Kidney epithelial cell (primary cell): Measurements from ENCODE around the gene LRRC19. TPM values are rescaled to one million over a fixed set of nuclear protein-coding genes. Genes with fewer than 3 reads are reported as not detected.

Experiments
- DNase-seq: peaks from one replicate; pipeline ENCODE4 v3.0.0-alpha.2; 2010; ENCODE audit warnings: low read depth
- H3K27me3 ChIP-seq: 2 replicates; pipeline ENCODE4 v1.6.0; 2011; ENCODE audit warnings: low read length; ENCODE audit not compliant: control insufficient read depth, insufficient read depth
- H3K36me3 ChIP-seq: 2 replicates; pipeline ENCODE4 v1.5.1; 2011; ENCODE audit warnings: low read length; ENCODE audit not compliant: control insufficient read depth, insufficient read depth
- H3K4me3 ChIP-seq: 2 replicates; pipeline ENCODE4 v1.5.1; 2011; ENCODE audit warnings: low read depth, mild to moderate bottlenecking, control low read depth, low read length
- total RNA-seq: library from RNA; depleted of rRNA; stranded (reverse); fragments of >200 nt; gene quantifications from 2 replicates; pipeline ENCODE4 v1.2.3, GENCODE V29; 2015
- TF ChIP-seq, protein P1 (sequence below): IDR thresholded peaks from 2 replicates; pipeline ENCODE4 v1.5.1; 2011; ENCODE audit warnings: mild to moderate bottlenecking, moderate library complexity, low read length, control low read depth, inconsistent platforms; ENCODE audit not compliant: insufficient read depth, poor library complexity, severe bottlenecking

Gene LRRC19, protein sequence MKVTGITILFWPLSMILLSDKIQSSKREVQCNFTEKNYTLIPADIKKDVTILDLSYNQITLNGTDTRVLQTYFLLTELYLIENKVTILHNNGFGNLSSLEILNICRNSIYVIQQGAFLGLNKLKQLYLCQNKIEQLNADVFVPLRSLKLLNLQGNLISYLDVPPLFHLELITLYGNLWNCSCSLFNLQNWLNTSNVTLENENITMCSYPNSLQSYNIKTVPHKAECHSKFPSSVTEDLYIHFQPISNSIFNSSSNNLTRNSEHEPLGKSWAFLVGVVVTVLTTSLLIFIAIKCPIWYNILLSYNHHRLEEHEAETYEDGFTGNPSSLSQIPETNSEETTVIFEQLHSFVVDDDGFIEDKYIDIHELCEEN
- under 0.01 TPM in 1 of 2 replicates, not detected in the other for total RNA-seq

GRCh38 chr9:27005491-27005890 is at the start of gene LRRC19:
TSS of gene LRRC19 (minus strand) at chr9:27005672. CDS start at chr9:26999694, 5,978 bp downstream.
- no peak for DNase-seq
- TF ChIP-seq, protein P1, sequence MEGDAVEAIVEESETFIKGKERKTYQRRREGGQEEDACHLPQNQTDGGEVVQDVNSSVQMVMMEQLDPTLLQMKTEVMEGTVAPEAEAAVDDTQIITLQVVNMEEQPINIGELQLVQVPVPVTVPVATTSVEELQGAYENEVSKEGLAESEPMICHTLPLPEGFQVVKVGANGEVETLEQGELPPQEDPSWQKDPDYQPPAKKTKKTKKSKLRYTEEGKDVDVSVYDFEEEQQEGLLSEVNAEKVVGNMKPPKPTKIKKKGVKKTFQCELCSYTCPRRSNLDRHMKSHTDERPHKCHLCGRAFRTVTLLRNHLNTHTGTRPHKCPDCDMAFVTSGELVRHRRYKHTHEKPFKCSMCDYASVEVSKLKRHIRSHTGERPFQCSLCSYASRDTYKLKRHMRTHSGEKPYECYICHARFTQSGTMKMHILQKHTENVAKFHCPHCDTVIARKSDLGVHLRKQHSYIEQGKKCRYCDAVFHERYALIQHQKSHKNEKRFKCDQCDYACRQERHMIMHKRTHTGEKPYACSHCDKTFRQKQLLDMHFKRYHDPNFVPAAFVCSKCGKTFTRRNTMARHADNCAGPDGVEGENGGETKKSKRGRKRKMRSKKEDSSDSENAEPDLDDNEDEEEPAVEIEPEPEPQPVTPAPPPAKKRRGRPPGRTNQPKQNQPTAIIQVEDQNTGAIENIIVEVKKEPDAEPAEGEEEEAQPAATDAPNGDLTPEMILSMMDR = no peak
- Histone ChIP-seq H3K4me3 (no peak within 1 kb of the TSS), H3K36me3 (no peaks in the 10 kb centered on the region), H3K27me3 (no peaks in the 10 kb centered on the region)

- Histone ChIP-seq H3K27me3 (no peaks in the 10 kb centered on the region), H3K36me3 (no peaks in the 10 kb centered on the region), H3K4me3 (no peak overlapping the region)
- TF ChIP-seq, protein P1 = no peak
- DNase-seq = no peak
Observed at GRCh38 chr9:27054841-27055240, 49.4 kb upstream of the LRRC19 start.

- no peaks in the 10 kb centered on the region for H3K27me3 ChIP-seq
- no peaks in the 10 kb centered on the region for H3K36me3 ChIP-seq
- no peak for DNase-seq
- TF ChIP-seq, protein P1 = no peak
- H3K4me3 ChIP-seq = no peak overlapping the region
Observed at GRCh38 chr9:27054125-27054524, 48.7 kb upstream of the LRRC19 start.

DNA sequence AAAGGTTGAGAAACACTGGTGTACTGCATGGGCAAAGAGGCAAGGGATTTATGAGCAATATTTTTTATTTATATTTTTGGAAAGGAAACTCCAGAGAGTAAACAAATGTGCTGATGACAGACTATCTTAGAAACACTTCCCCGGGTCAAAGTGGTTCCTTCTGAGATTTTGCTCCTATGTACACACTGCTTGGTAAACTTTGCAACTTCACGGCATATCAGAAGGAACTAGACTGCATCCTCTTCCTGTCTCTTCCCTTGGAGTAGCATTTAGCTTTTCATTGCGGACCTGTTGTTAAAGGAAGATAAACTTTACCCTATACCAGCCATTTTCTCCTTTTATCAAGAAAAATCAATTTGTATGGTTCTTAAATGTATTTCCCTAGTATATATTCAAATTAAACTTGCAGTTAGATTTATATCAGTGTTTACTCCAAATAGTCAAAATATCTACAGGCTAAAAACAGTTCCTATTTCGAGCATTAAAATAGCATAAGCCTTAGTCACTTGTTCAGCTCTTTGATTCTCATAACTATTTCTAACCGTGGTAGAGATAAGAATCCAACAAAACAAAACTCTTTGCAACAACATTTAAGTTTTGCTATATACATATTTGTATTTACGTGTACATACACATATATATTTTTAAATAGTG is 48.0 kb upstream of the LRRC19 start:
- TF ChIP-seq, protein P1 = no peak
- H3K4me3 ChIP-seq = no peak overlapping the region
- no peaks in the 10 kb centered on the region for H3K27me3 ChIP-seq
- no peak for DNase-seq
- no peaks in the 10 kb centered on the region for H3K36me3 ChIP-seq

DNA sequence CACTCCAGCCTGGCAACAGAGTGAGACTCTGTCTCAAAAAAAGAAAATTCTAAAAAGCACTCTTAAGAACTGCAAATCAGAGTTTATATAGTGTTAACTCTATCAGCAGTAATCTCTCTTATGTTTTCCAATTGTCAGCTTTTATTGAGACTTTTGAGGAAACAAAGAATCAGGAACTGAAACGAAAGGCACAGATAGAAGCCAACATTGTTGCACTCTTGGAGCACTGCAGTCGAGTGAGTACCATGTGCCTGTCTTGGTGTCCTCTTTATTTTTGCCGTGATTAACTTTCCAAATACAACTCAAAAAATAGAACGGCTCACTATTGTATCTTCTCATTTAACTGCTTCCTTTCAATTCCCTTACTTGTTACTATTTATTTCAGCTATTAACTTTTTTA is 41.7 kb upstream of the LRRC19 start:
- no peak for DNase-seq
- TF ChIP-seq, protein P1 = no peak
- H3K36me3 ChIP-seq = no peaks in the 10 kb centered on the region
- no peaks in the 10 kb centered on the region for H3K27me3 ChIP-seq
- no peak overlapping the region for H3K4me3 ChIP-seq

GRCh38 chr9:27043176-27043575 is 37.7 kb upstream of the LRRC19 start:
- Histone ChIP-seq H3K27me3 (no peaks in the 10 kb centered on the region), H3K4me3 (no peak overlapping the region), H3K36me3 (no peaks in the 10 kb centered on the region)
- no peak for DNase-seq
- TF ChIP-seq, protein P1 = no peak
